HG03378 (cell line): ENCODE results near the gene INHBC.

Experiments
- ATAC-seq: cut with Tn5 transposase; IDR thresholded peaks from one replicate; pipeline ENCODE4 v1.9.1; 2021; ENCODE audit warnings: mild to moderate bottlenecking, moderate library complexity; ENCODE audit not compliant: unreplicated experiment

INHBC gene

GRCh38 chr12:57452937-57453509 is 18.4 kb downstream of the INHBC start:
- no peak for ATAC-seq

- no peak for ATAC-seq
Measured at GRCh38 chr12:57454213-57454565, 19.6 kb downstream of the INHBC start.

- ATAC-seq: no peak
Measured at GRCh38 chr12:57454566-57455373, 20.2 kb downstream of the INHBC start, which contains the start of gene INHBE. Gene INHBE (plus strand): TSS chr12:57455307. CDS start chr12:57455537, 230 bp downstream.

GRCh38 chr12:57455374-57456144 is 21.0 kb downstream of the INHBC start:
- no peak for ATAC-seq

- ATAC-seq: no peak
Measured at GRCh38 chr12:57456145-57456700, 21.6 kb downstream of the INHBC start.

GRCh38 chr12:57456737-57457490 is 22.3 kb downstream of the INHBC start:
- no peak for ATAC-seq

- no peak for ATAC-seq
Measured at GRCh38 chr12:57458665-57459054, 24.1 kb downstream of the INHBC start.

GRCh38 chr12:57459055-57459749 is 24.6 kb downstream of the INHBC start:
- peak; percentile 66 for ATAC-seq

GRCh38 chr12:57459750-57460467 is 25.3 kb downstream of the INHBC start, which contains the start of gene GLI1:
Gene GLI1 (plus strand): TSS chr12:57459785. CDS start chr12:57463692, 3,907 bp downstream.
- ATAC-seq: no peak

- no peak for ATAC-seq
Measured at GRCh38 chr12:57460468-57460784, 25.8 kb downstream of the INHBC start.

GRCh38 chr12:57460841-57461275 is 26.3 kb downstream of the INHBC start:
- ATAC-seq: no peak

- no peak for ATAC-seq
Measured at GRCh38 chr12:57461276-57461916, 26.8 kb downstream of the INHBC start.

- no peak for ATAC-seq
Measured at GRCh38 chr12:57461917-57462250, 27.3 kb downstream of the INHBC start.

GRCh38 chr12:57462251-57462911 is 27.8 kb downstream of the INHBC start:
- ATAC-seq: peak; percentile 55

GRCh38 chr12:57462912-57463253 is 28.3 kb downstream of the INHBC start:
- ATAC-seq: no peak

GRCh38 chr12:57464569-57464968 is 30.0 kb downstream of the INHBC start:
- no peak for ATAC-seq

GRCh38 chr12:57465030-57465746 is 30.6 kb downstream of the INHBC start:
- no peak for ATAC-seq
